ENCODE measurements around the gene KCNMA1.

KCNMA1 gene

GRCh38 chr10:77634939-77635338 lies 2.7 kb downstream of the KCNMA1 start:
- no peak for DNase-seq (ENCODE audit: low read depth)
- no peak overlapping the region for H3K4me3 ChIP-seq (ENCODE audit: control insufficient read depth, low read depth, low read length)

DNA sequence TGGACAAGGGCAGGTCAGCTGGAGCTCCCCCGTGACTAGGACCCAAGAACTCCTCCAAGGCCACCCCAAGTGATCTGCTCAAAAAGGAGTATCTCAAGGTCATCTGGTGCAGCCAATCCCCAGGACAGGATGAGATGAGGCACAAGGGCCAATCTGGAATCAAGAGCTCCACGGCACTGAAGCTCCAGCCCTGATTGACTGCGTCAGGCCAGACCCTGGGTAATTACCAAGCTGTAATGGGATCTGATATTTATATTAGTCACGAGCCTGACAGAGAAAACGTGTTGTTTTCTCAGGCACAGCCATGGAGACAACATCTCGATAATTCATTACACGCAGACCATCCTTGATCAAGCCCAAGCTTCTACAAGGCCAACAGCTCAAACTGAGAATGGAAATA lies 4.2 kb downstream of the KCNMA1 start:
- no peak for DNase-seq (ENCODE audit: low read depth)
- TF ChIP-seq, protein P1, sequence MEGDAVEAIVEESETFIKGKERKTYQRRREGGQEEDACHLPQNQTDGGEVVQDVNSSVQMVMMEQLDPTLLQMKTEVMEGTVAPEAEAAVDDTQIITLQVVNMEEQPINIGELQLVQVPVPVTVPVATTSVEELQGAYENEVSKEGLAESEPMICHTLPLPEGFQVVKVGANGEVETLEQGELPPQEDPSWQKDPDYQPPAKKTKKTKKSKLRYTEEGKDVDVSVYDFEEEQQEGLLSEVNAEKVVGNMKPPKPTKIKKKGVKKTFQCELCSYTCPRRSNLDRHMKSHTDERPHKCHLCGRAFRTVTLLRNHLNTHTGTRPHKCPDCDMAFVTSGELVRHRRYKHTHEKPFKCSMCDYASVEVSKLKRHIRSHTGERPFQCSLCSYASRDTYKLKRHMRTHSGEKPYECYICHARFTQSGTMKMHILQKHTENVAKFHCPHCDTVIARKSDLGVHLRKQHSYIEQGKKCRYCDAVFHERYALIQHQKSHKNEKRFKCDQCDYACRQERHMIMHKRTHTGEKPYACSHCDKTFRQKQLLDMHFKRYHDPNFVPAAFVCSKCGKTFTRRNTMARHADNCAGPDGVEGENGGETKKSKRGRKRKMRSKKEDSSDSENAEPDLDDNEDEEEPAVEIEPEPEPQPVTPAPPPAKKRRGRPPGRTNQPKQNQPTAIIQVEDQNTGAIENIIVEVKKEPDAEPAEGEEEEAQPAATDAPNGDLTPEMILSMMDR (IDR thresholded peaks at IDR 0.05; ENCODE audit: control insufficient read depth, insufficient read depth, low read depth, low read length, missing control alignments): no peak
- no peak overlapping the region for H3K4me3 ChIP-seq (ENCODE audit: control insufficient read depth, low read depth, low read length)

More at GRCh38 chr10:77634939-77635338, 2.7 kb downstream of the KCNMA1 start:
- TF ChIP-seq, protein P1 (IDR thresholded peaks at IDR 0.05; ENCODE audit: control insufficient read depth, insufficient read depth, low read depth, low read length, missing control alignments): no peak

- no peak for DNase-seq (ENCODE audit: low read depth)
- TF ChIP-seq, protein P1 (IDR thresholded peaks at IDR 0.05; ENCODE audit: control insufficient read depth, insufficient read depth, low read depth, low read length, missing control alignments): no peak
- no peak overlapping the region for H3K4me3 ChIP-seq (ENCODE audit: control insufficient read depth, low read depth, low read length)
Observed at GRCh38 chr10:77631241-77631640, 6.4 kb downstream of the KCNMA1 start.

DNA sequence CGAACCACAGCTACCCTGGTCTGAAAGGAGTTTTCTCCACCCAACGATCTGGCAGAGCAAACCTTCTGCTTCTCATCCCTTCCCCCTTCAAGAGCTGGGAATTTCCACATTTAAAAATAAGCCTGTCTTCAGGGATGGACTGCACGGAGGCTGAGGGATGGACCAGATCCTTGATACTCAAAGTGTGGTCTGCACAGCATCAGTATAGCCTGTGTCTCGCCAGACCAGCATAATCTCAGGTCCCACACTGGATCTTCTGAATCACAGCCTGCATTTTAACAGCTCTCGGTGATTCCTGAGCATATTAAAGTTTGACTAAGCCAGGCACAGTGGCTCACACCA lies 7.1 kb downstream of the KCNMA1 start:
- no peak overlapping the region for H3K4me3 ChIP-seq (ENCODE audit: control insufficient read depth, low read depth, low read length)
- DNase-seq (ENCODE audit: low read depth): no peak
- TF ChIP-seq, protein P1 (IDR thresholded peaks at IDR 0.05; ENCODE audit: control insufficient read depth, insufficient read depth, low read depth, low read length, missing control alignments): no peak

- TF ChIP-seq, protein P1 (IDR thresholded peaks at IDR 0.05; ENCODE audit: control insufficient read depth, insufficient read depth, low read depth, low read length, missing control alignments): no peak
- H3K4me3 ChIP-seq (ENCODE audit: control insufficient read depth, low read depth, low read length): no peak overlapping the region
- DNase-seq (ENCODE audit: low read depth): no peak
Observed at GRCh38 chr10:77629775-77630506, 7.7 kb downstream of the KCNMA1 start.

DNA sequence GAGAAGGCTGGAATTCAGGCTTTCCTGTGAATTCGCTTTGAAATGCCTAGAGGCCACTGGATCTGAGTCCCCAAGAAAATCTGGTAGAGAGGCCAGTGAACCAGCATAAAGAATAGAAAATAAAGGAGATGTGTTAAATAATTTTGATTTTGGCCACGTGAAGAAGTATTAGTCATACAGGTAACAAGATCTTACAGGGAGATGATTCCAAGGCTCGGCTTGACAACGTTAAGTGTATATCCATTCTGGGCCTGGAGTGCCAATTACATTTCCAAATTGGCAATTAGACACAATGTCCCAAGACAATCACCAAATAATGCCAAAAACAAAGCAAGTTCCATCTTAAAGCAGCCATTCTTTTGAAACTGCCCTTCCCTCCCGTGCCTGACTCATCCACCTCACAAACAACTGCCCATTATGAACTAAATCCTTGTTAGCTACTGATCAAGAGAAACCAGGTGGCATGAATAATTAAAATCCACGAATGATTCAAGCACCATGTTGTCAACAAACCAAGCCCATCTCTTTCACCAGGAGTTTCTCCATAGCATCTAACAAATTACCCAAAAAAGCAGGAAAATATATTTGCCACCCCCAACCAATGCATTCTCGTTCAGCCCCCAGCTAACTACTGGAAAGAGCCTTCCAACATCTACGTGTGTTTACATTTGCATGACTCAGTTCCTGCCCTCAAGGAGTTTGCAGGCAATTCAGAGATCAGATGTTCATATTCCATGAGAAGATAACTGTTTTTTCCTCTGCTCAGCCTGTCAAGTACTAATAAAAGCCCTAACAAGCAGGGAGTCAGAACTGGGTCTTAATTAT lies 8.5 kb downstream of the KCNMA1 start:
- no peak overlapping the region for H3K4me3 ChIP-seq (ENCODE audit: control insufficient read depth, low read depth, low read length)
- no peak for DNase-seq (ENCODE audit: low read depth)
- TF ChIP-seq, protein P1 (IDR thresholded peaks at IDR 0.05; ENCODE audit: control insufficient read depth, insufficient read depth, low read depth, low read length, missing control alignments): no peak
